GM21515 (cell line): ENCODE data around the gene SP2.

Source experiments
- ATAC-seq: cut with Tn5 transposase; IDR thresholded peaks from one replicate; pipeline ENCODE4 v1.9.1; 2021; ENCODE audit not compliant: unreplicated experiment

Gene SP2

DNA sequence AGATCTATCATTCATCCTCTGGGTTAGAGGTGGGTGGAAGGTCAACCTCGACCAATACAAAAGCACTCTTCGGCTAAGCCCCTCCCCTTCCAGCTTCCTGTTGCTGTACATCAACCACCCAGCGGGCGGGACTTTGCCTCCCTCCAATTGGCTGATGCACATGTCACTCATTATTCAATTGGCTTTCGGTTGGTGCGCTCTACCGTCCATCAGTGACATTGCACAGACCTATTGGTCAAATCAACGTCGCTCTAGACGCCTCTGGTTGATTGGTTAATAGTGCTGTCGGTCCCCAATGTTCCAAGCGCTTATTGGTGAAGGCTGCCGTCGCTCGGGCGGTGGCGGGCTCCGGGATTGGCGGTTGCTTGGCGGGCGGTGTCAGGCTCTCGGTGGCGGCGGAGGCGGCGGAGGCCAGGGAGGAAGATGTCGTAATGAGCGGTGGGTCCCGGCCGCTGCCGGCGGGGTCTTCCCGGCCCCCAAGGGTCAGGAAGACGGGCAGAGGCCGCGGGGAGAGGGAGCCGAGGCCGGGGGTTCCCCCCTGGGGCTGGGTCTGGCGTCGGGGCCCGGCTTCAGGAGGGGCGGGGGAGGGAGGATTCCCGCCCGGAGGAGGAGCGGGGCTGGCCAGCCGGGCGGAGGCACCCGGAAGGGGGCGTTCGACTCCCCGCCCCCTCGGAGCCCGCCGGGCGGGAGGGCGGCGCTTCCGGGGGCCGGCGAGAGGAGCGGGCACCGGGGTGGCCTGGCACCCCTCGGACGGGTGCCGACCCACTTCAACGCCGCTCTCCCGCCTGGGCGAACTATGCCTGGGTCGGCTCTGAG, at the start of gene SP2:
SP2 (plus strand) TSS at position 381 of the 816 bp plus-strand sequence; CDS start at position 432, 51 bp downstream.
- peak; percentile 89 for ATAC-seq

GRCh38 chr17:47846716-47847340, 49.2 kb upstream of the SP2 start:
- no peak for ATAC-seq

DNA sequence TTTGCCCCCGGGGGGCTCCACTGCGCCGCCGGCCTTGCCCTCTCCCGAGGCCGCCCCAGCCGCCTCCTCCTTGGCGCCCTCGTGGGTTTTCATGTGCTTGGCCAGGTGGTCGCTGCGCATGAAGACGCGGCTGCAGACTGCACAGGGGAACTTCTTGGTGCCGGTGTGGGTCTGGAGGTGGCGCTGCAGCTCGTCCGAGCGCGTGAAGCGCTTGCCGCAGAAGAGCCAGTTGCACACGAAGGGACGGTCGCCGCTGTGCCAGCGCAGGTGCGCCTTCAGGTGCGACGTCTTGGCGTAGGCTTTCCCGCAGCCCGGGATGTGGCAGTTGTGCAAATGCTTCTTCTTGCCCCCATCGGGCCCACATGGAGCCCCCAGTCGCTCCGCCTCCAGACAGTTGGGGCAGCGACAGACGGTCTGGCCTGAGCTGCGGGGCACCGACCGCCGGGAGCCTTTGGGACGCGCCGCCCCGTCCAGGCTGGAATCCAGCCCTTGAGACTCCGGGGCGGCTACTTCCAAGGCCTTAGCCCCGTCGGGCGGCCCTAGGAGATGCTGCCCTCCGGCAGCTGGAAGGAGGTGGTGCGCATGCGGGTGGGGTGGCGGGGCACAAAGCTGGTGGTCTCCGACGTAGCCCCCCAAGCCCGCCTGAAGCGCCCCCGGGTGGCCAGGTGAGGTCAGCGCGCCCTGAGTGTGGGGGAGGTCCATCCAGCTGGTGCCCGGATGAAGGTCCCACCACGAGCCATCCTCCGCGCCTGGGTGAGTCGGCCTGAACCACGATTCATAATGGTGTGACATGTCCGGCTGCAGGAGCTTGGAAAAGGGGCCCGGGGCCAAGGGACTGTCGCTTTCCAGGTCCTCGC, 48.5 kb upstream of the SP2 start:
- no peak for ATAC-seq

- ATAC-seq = no peak
These were observed 47.9 kb upstream of the SP2 start for GRCh38 chr17:47848198-47848513.

DNA sequence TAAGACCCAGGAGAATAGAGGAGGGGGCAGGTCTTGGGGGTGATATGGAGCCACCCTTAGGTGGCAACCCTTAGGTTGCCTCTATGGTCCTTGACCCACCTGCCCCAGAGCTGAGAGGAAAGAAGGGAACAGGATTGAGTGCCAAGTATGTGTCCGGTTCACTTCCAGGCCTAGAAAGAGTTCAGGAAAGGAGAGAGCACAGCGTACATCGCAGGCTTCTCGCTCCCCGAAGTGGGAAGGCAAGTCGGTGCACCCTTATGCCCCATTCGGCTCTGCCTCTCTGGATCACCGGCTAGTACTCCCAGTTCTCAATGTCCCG, 45.7 kb upstream of the SP2 start:
- no peak for ATAC-seq

DNA sequence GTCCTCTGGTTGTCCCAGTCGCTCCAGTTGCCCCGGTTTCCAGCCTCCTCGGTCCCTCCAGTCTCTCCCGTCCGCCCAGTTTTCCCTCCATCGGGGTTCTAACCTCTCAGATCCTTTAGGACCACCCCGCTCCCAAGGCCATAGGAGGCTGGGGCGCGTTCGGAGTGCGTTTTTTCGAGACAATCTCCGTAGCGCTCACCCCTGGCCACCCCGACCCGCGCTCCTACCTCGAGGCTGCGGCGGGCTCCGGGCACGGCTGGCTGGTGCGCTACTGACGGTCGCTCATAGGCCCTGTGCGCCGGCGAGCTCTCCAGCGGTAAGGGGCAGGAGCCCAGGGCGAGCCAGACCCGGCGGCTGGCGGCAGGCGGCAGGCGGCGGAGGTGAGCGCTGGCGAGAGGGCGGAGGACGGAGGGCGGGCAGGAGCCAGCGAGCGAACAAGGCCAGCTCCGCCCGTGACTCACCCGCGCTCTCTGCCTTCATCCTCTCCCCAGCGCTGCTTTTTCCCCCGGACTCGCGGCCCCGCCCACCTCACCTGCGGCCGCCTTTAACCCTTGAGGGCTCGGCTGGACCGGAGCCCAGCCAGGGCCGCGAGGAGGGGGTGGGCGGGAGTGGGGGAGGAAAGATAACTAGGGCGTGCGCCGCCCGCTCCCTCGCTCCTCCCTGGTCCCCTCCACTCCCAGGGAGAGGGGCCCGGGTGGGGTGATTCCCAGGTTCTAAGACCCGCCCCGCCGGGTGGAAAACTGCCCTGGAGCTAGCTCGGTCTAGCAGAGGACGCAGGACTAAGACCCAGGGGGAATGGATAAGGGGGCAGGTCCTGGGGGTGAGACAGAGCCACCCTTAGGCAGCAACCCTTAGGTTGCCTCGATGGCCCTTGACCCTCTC, 45.1 kb upstream of the SP2 start, which contains the start of gene SP6:
SP6 (minus strand) TSS at position 472 of the 882 bp plus-strand sequence. CDS start 2,734 bp downstream, outside the sequence.
- ATAC-seq = no peak

GRCh38 chr17:47851764-47852112, 44.3 kb upstream of the SP2 start:
- no peak for ATAC-seq

GRCh38 chr17:47852113-47852949, 43.7 kb upstream of the SP2 start:
- no peak for ATAC-seq

- ATAC-seq = no peak
These were observed 42.4 kb upstream of the SP2 start for GRCh38 chr17:47853616-47854015.

- ATAC-seq = no peak
These were observed 40.3 kb upstream of the SP2 start for GRCh38 chr17:47855737-47856136.

- ATAC-seq = no peak
These were observed 39.2 kb upstream of the SP2 start for GRCh38 chr17:47856830-47857229.

GRCh38 chr17:47857551-47858455, 38.2 kb upstream of the SP2 start:
- no peak for ATAC-seq

- ATAC-seq = no peak
These were observed 35.6 kb upstream of the SP2 start for GRCh38 chr17:47860386-47860785.

DNA sequence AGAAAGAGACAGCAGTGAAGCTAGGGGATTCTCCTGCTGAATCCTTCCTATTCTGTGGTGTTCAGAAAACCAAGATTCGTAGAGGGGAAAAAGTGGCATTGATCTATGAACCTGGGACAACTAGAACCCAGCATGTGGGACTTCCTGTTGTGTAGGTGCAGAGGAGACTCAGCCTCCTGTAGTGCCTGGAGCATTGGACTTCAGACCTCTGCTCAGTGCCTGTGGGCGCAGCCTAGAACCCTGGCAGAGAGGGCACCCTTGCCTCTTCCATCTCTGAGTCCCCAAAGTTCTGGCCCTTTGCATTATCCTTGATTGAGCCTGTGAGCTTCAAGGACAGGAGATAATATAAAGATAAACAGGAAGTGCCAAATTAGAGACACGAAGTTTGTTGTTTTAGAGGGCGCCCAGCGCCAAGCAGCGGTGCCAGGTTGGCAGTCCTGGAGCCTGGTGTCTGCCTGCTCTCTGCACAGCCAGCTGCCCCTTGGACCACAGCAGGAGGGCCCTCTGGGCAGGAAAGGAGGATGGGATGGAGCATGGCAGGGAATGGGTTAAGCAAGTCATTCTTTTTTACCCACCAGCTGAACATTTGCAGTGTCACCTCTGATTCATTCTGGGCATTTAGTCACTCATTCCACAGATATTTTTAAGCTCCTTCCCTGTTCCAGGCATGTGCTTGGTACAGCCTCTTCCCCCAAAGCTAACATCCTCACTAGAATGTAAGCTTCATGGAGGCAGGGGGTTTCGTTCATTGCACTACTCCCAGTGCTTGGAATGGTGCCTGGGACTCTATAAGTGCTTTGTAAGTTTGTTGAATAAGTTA, 33.2 kb upstream of the SP2 start:
- no peak for ATAC-seq

- ATAC-seq = no peak
These were observed 31.2 kb upstream of the SP2 start for GRCh38 chr17:47864791-47865216.

DNA sequence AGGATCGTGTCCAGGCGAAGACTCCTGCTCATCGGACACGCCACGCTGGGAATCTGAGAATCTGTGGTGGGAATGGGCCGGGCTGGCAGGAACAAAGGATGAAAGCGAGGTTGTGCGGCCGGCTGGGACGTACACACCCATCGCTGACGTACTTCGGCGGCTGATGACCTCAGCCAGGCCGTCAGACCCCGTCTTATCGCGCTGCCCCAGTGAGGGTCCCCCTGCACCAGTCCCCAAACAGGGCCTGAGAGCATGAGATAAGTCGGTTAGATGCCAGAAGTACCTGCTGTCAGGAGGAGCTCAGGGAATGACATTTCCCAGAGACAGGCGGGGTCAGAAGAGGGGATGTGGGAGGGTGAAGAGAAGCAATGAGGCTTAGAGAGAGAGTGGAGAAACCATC, 29.1 kb upstream of the SP2 start:
- no peak for ATAC-seq

DNA sequence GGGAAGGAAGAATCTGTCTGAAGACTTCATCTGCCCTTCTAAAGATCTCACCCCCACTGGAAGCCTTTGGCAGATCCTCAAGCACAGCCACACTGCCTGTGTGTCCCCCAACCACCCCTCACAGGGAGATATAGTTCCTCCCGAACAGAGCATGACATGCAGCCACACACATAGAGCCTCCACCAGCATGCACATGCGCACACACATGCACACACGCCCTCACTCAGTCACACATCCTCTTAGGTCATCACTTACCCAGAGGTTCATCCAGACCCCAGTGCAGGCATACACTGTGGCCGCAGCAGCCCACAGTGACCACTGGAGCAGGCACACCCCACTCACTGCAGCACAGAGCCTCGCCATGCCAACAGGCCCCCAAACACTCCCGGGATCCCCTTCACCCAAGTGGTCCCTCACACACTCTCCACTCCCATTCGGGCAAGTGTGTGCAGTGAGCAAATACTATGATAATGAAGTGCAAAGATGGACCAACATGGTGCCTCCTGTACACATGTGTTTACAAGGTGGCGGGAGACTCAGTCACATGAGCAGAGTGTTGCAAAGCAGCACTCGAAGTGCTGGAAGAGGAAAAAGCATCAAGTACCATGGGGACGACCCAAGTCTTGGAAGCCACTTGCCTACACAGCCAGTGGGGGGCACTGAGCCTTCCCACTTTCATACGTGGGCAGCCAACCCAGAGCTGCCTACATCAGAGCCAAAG, 28.1 kb upstream of the SP2 start:
- ATAC-seq = no peak
